SK-N-SH (cell line): ENCODE measurements around the gene ASZ1. TPM values are rescaled to one million over a fixed set of nuclear protein-coding genes. Genes with fewer than 3 reads are reported as not detected.
"Not testable (repeated sequence)": the region's sequence is repeated elsewhere in the genome, so short reads cannot be mapped to it uniquely, and the experiment has no call there.

ENCODE experiments used
- CTCF ChIA-PET: fragments of 300-600, 350-600 bp; formaldehyde crosslinking; extraction: SDS; loops from one replicate; lab custom pipeline; 2021; lab: Yijun Ruan, JAX
- POLR2A ChIA-PET: fragments of 350-600 bp; sonication (Branson Sonifier 250); formaldehyde crosslinking; extraction: SDS; loops from one replicate; lab custom pipeline; 2020; ENCODE audit warnings: antibody characterized with exemption, inconsistent platforms; lab: Yijun Ruan, JAX
- DNase-seq: peaks from one replicate; pipeline ENCODE4 v3.0.0; 2012
- H2AFZ ChIP-seq: fragments of 200-600 bp; sonication (generic); 2 replicates; pipeline ENCODE4 v1.8.1; 2016; ENCODE audit warnings: antibody characterized with exemption, mild to moderate bottlenecking, low read depth
- H3F3A ChIP-seq: fragments of 200-600 bp; sonication (generic); replicated peaks from 2 replicates; pipeline ENCODE3; 2016; ENCODE audit warnings: antibody characterized with exemption, mild to moderate bottlenecking; ENCODE audit not compliant: insufficient read depth
- H3K27ac ChIP-seq, 2 experiments: fragments of 200-500 bp in 1 of 2; fragments of 200-600 bp in 1 of 2; sonication (Bioruptor generic) in 1 of 2; sonication (generic), shearing (Covaris generic) in 1 of 2; 2 replicates each; pipeline versions ENCODE4 v1.5.1 to v1.6.1; 2014 to 2016; ENCODE audit warnings: low read depth in 2 of 2, inconsistent platforms in 1 of 2, low read length in 1 of 2, mild to moderate bottlenecking in 1 of 2, mixed read lengths in 1 of 2
- H3K27me3 ChIP-seq: fragments of 200-600 bp; sonication (generic), shearing (Covaris generic); 2 replicates; pipeline ENCODE4 v1.6.1; 2016; ENCODE audit warnings: mixed run types; ENCODE audit not compliant: insufficient read depth
- H3K36me3 ChIP-seq, 2 experiments: fragments of 200-500 bp in 1 of 2; fragments of 200-600 bp in 1 of 2; sonication (Bioruptor generic) in 1 of 2; sonication (generic) in 1 of 2; replicated peaks in 1 of 2; 2 replicates each; pipeline versions ENCODE3 to v1.5.1; 2014 to 2016; ENCODE audit warnings: low read length in 1 of 2, mild to moderate bottlenecking in 1 of 2; ENCODE audit not compliant: insufficient read depth in 2 of 2, control insufficient read depth in 1 of 2
- H3K4me1 ChIP-seq, 2 experiments: fragments of 200-500 bp in 1 of 2; fragments of 200-600 bp in 1 of 2; sonication (Bioruptor generic) in 1 of 2; sonication (generic), shearing (Covaris generic) in 1 of 2; 2 replicates each; pipeline versions ENCODE4 v1.5.1 to v1.6.1; 2014 to 2016; ENCODE audit warnings: low read depth in 1 of 2, low read length in 1 of 2, mixed run types in 1 of 2; ENCODE audit not compliant: insufficient read depth in 2 of 2, control insufficient read depth in 1 of 2
- H3K4me2 ChIP-seq: fragments of 200-600 bp; sonication (generic), shearing (Covaris generic); 2 replicates; pipeline ENCODE4 v1.6.1; 2017; ENCODE audit warnings: mixed run types
- H3K4me3 ChIP-seq, 2 experiments: fragments of 200-500 bp in 1 of 2; fragments of 200-600 bp in 1 of 2; sonication (Bioruptor generic) in 1 of 2; sonication (generic), shearing (Covaris generic) in 1 of 2; 2 replicates each; pipeline versions ENCODE4 v1.5.1 to v1.8.1; 2014 to 2016; ENCODE audit warnings: low read depth in 2 of 2, inconsistent platforms in 1 of 2, low read length in 1 of 2, mild to moderate bottlenecking in 1 of 2, mixed read lengths in 1 of 2, moderate library complexity in 1 of 2
- H3K79me2 ChIP-seq: fragments of 200-600 bp; sonication (generic); 2 replicates; pipeline ENCODE4 v1.8.1; 2017; ENCODE audit warnings: mild to moderate bottlenecking; ENCODE audit not compliant: insufficient read depth
- H3K9ac ChIP-seq: fragments of 200-600 bp; sonication (generic); 2 replicates; pipeline ENCODE4 v1.6.1; 2017; ENCODE audit warnings: mixed run types
- H3K9me2 ChIP-seq: fragments of 200-600 bp; sonication (generic); 2 replicates; pipeline ENCODE4 v1.6.1; 2017; ENCODE audit warnings: mixed run types
- H3K9me3 ChIP-seq: fragments of 200-600 bp; sonication (generic); 2 replicates; pipeline ENCODE4 v1.6.1; 2017; ENCODE audit warnings: mixed run types, mild to moderate bottlenecking, moderate library complexity
- H4K20me1 ChIP-seq: fragments of 200-600 bp; sonication (generic); 2 replicates; pipeline ENCODE4 v1.6.1; 2017; ENCODE audit warnings: mild to moderate bottlenecking, mixed run types; ENCODE audit not compliant: insufficient read depth
- EP300 ChIP-seq, 2 experiments: IDR thresholded peaks; 2 replicates each; pipeline versions ENCODE4 v1.4.0 to v1.6.1; 2012; ENCODE audit warnings: borderline replicate concordance in 1 of 2, low read depth in 1 of 2, low read length in 1 of 2
- EZH2phosphoT487 ChIP-seq: fragments of 200-600 bp; sonication (generic); IDR thresholded peaks from 2 replicates; pipeline ENCODE4 v1.6.1; 2017; ENCODE audit warnings: low read depth, mixed run types, mild to moderate bottlenecking, antibody characterized with exemption, moderate library complexity, borderline replicate concordance
- MXI1 ChIP-seq: IDR thresholded peaks from 2 replicates; pipeline ENCODE4 v1.6.1; 2012; ENCODE audit warnings: mild to moderate bottlenecking, low read depth, low read length, improper control_type of control experiment
- RAD21 ChIP-seq: IDR thresholded peaks from 2 replicates; pipeline ENCODE4 v1.6.1; 2012; ENCODE audit warnings: mild to moderate bottlenecking, low read length
- SMC3 ChIP-seq: IDR thresholded peaks from 2 replicates; pipeline ENCODE4 v1.6.1; 2012; ENCODE audit warnings: low read depth, low read length, improper control_type of control experiment
- WGBS: methylation state at CpG from one replicate; pipeline ENCODE4 v1.1.6; 2017; ENCODE audit warnings: low lambda C conversion rate; 5-methylcytosine and 5-hydroxymethylcytosine counted together
- polyA plus RNA-seq, 3 experiments: library from polyadenylated mRNA; depleted of rRNA; stranded (reverse); fragments of >200 nt; gene quantifications; 2 replicates each; pipeline ENCODE4 v1.2.3, GENCODE V29; 2012
- TF ChIP-seq, protein P1 (sequence below): fragments of 200-600 bp; sonication (generic); IDR thresholded peaks from 2 replicates; pipeline ENCODE4 v1.6.1; 2017; ENCODE audit warnings: antibody characterized with exemption, mild to moderate bottlenecking, moderate library complexity

ASZ1 gene
- polyA plus RNA-seq, 1 of the 3 experiments (the other 2 are of a cell fraction) = not detected

GRCh38 chr7:117468174-117468573 lies 40.9 kb upstream of the ASZ1 start:
- WGBS = 6% methylated on average over 2 of the region's 2 CpGs
- Histone ChIP-seq H3K27ac (no peak overlapping the region), H3K79me2 (no peaks in the 10 kb centered on the region), H3K36me3 (no peaks in the 10 kb centered on the region), H3K9me3 (no peaks in the 10 kb centered on the region), H3K9me2 (no peaks in the 10 kb centered on the region), H3F3A (no peaks in the 10 kb centered on the region), H3K4me2 (no peak overlapping the region), H3K9ac (no peak overlapping the region), H3K4me3 (no peak overlapping the region), H2AFZ (no peak overlapping the region), H3K27me3 (peaks cover 12% of the 10 kb centered on the region; the same call in 1 of the 2 replicates), H3K4me1 (no peaks in the 10 kb centered on the region), H4K20me1 (no peaks in the 10 kb centered on the region; the same call in 1 of the 2 replicates)
- POLR2A ChIA-PET = no interaction called here
- no peak for TF ChIP-seq EP300 (IDR thresholded peaks at IDR 0.05; ENCODE audit: borderline replicate concordance in 1 of 2, low read depth in 1 of 2, low read length in 1 of 2)
- CTCF ChIA-PET = interaction anchor here (1.1 to 2.4 kb wide), 2 partner anchors 10 to 248 kb away, joined by 3 to 11 read pairs; no protein-coding TSS in a partner anchor
- no peak for DNase-seq

GRCh38 chr7:117460815-117461214 lies 33.5 kb upstream of the ASZ1 start:
- H2AFZ ChIP-seq, H3K9me3 ChIP-seq, POLR2A ChIA-PET, DNase-seq, H3K4me1 ChIP-seq, H4K20me1 ChIP-seq, H3K79me2 ChIP-seq, H3K4me3 ChIP-seq, H3K4me2 ChIP-seq, H3K9ac ChIP-seq, H3K36me3 ChIP-seq, H3K9me2 ChIP-seq, H3K27me3 ChIP-seq, H3K27ac ChIP-seq, H3F3A ChIP-seq: not testable (repeated sequence)
- 21% methylated on average over 4 of the region's 4 CpGs for WGBS
- CTCF ChIA-PET = interaction anchor here (0.5 kb wide), 1 partner anchor 343 kb away, joined by 3 read pairs; no protein-coding TSS in a partner anchor

DNA sequence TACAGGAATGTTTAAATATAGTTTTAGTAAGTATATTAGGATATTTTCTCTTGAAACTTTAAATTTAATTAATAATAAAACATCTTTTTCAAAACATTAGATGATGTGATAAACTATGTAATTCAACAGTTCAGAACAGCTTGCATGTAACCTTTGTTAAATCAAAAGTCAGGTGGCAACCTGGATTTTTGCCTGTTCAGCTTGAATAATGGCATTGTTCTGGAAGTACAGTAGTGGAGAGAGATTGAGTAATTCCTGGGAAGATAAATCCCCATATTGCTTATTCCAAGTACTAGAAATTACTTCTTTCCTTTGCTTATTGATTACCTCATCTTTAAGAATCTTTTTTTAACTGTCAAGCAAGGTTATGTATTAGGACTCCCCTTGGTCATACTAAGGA lies 32.4 kb upstream of the ASZ1 start:
- ChIA-PET CTCF (interaction anchor here (0.6 to 2.2 kb wide), 21 partner anchors 9 to 934 kb away, joined by 3 to 11 read pairs (median 3); no protein-coding TSS in a partner anchor), POLR2A (no interaction called here)
- Histone ChIP-seq H3K4me3 (no peak overlapping the region), H3K4me1 (no peaks in the 10 kb centered on the region), H2AFZ (no peak overlapping the region), H3K36me3 (no peaks in the 10 kb centered on the region), H3K9ac (no peak overlapping the region), H3K9me3 (no peaks in the 10 kb centered on the region), H3K9me2 (no peaks in the 10 kb centered on the region), H3K27ac (no peak overlapping the region), H3K4me2 (no peak overlapping the region), H3K27me3 (no peaks in the 10 kb centered on the region), H3K79me2 (no peaks in the 10 kb centered on the region), H4K20me1 (no peaks in the 10 kb centered on the region), H3F3A (peaks cover 6% of the 10 kb centered on the region)
- TF ChIP-seq EZH2phosphoT487 = no peak
- DNase-seq = no peak

GRCh38 chr7:117458977-117459583 lies 31.8 kb upstream of the ASZ1 start:
- TF ChIP-seq, protein P1, sequence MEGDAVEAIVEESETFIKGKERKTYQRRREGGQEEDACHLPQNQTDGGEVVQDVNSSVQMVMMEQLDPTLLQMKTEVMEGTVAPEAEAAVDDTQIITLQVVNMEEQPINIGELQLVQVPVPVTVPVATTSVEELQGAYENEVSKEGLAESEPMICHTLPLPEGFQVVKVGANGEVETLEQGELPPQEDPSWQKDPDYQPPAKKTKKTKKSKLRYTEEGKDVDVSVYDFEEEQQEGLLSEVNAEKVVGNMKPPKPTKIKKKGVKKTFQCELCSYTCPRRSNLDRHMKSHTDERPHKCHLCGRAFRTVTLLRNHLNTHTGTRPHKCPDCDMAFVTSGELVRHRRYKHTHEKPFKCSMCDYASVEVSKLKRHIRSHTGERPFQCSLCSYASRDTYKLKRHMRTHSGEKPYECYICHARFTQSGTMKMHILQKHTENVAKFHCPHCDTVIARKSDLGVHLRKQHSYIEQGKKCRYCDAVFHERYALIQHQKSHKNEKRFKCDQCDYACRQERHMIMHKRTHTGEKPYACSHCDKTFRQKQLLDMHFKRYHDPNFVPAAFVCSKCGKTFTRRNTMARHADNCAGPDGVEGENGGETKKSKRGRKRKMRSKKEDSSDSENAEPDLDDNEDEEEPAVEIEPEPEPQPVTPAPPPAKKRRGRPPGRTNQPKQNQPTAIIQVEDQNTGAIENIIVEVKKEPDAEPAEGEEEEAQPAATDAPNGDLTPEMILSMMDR = peak; percentile 90
- TF ChIP-seq MXI1 (no peak), RAD21 (peak; percentile 59), SMC3 (peak; percentile 32; the same call in 1 of the 2 replicates)
- TF ChIP-seq, all 33 proteins: peak for 3
- no peaks in the 10 kb centered on the region for H3K27me3 ChIP-seq
- H3K4me2 ChIP-seq = no peak overlapping the region
- no peak overlapping the region for H2AFZ ChIP-seq
- H3F3A ChIP-seq = peaks cover 6% of the 10 kb centered on the region
- H3K36me3 ChIP-seq = no peaks in the 10 kb centered on the region
- H3K79me2 ChIP-seq = no peaks in the 10 kb centered on the region
- DNase-seq = peak; percentile 21
- no peaks in the 10 kb centered on the region for H3K9me2 ChIP-seq
- H3K4me1 ChIP-seq = no peaks in the 10 kb centered on the region
- H3K27ac ChIP-seq = no peak overlapping the region
- H4K20me1 ChIP-seq = no peaks in the 10 kb centered on the region
- H3K9ac ChIP-seq = no peak overlapping the region; the same call in 1 of the 2 replicates
- ChIA-PET POLR2A (no interaction called here), CTCF (interaction anchor here (0.6 to 2.2 kb wide), 43 partner anchors 9 to 934 kb away, joined by 3 to 11 read pairs (median 3); no protein-coding TSS in a partner anchor)
- WGBS = 15% methylated on average over 3 of the region's 3 CpGs
- H3K9me3 ChIP-seq = no peaks in the 10 kb centered on the region
- peak overlapping the region in 1 of 2 experiments; percentile 9; a peak in 1 of 4 replicates for H3K4me3 ChIP-seq
